Fibroblast of pulmonary artery (primary cell): ENCODE results near the gene WASF3.

ENCODE experiments used
- DNase-seq: peaks from one replicate; pipeline ENCODE4 v3.0.0-alpha.2; 2010; ENCODE audit warnings: low read depth
- H3K4me3 ChIP-seq: replicated peaks from 2 replicates; pipeline ENCODE4 v1.5.1; 2011; ENCODE audit warnings: low read depth, mild to moderate bottlenecking, control low read depth, low read length, moderate library complexity
- CTCF ChIP-seq: IDR thresholded peaks from 2 replicates; pipeline ENCODE4 v1.5.1; 2011; ENCODE audit warnings: mild to moderate bottlenecking, control low read depth, low read length, inconsistent platforms; ENCODE audit errors: missing control alignments

Gene WASF3

GRCh38 chr13:26656919-26657318 lies 99.4 kb downstream of the WASF3 start:
- DNase-seq: peak; percentile 49
- no peak overlapping the region for H3K4me3 ChIP-seq
- TF ChIP-seq CTCF: peak; percentile 30

GRCh38 chr13:26658448-26659385 lies 101.2 kb downstream of the WASF3 start:
- DNase-seq: no peak
- no peak overlapping the region for H3K4me3 ChIP-seq
- no peak for TF ChIP-seq CTCF

GRCh38 chr13:26660185-26660584 lies 102.7 kb downstream of the WASF3 start:
- no peak for DNase-seq
- no peak overlapping the region for H3K4me3 ChIP-seq
- TF ChIP-seq CTCF: no peak

GRCh38 chr13:26660766-26661165 lies 103.3 kb downstream of the WASF3 start:
- TF ChIP-seq CTCF: no peak

GRCh38 chr13:26663791-26664190 lies 106.3 kb downstream of the WASF3 start:
- TF ChIP-seq CTCF: no peak
- H3K4me3 ChIP-seq: no peak overlapping the region
- no peak for DNase-seq

More at GRCh38 chr13:26660766-26661165, 103.3 kb downstream of the WASF3 start:
- H3K4me3 ChIP-seq: no peak overlapping the region
- no peak for DNase-seq

GRCh38 chr13:26664286-26664685 lies 106.8 kb downstream of the WASF3 start:
- TF ChIP-seq CTCF: no peak
- DNase-seq: no peak
- H3K4me3 ChIP-seq: no peak overlapping the region
